Mononuclear cell (primary cell): ENCODE results near the gene DBF4B. TPM values are rescaled to one million over a fixed set of nuclear protein-coding genes. Genes with fewer than 3 reads are reported as not detected.

ENCODE experiments used
- H3K27me3 ChIP-seq: 2 replicates; pipeline ENCODE4 v1.6.0; 2011; ENCODE audit warnings: low read length, control low read depth; ENCODE audit not compliant: insufficient read depth
- H3K4me1 ChIP-seq: 2 replicates; pipeline ENCODE4 v1.5.1; 2011; ENCODE audit warnings: mild to moderate bottlenecking, low read length, control low read depth; ENCODE audit not compliant: insufficient read depth
- H3K4me3 ChIP-seq: 2 replicates; pipeline ENCODE4 v1.5.1; 2011; ENCODE audit warnings: mild to moderate bottlenecking, low read length, moderate library complexity
- H3K9me3 ChIP-seq: 2 replicates; pipeline ENCODE4 v1.5.1; 2011; ENCODE audit warnings: low read depth, mild to moderate bottlenecking, control low read depth, low read length
- total RNA-seq: library from RNA; depleted of rRNA; stranded (reverse); fragments of >200 nt; gene quantifications from one replicate; pipeline ENCODE4 v1.2.3, GENCODE V29; 2012

DBF4B gene
- total RNA-seq, 1 donor, result 1.3 TPM

GRCh38 chr17:44775838-44776621 lies 67.6 kb downstream of the DBF4B start:
- Histone ChIP-seq H3K27me3 (no peaks in the 10 kb centered on the region), H3K9me3 (no peaks in the 10 kb centered on the region), H3K4me1 (peaks cover 33% of the 10 kb centered on the region), H3K4me3 (peak overlapping the region; percentile 39)

GRCh38 chr17:44776628-44777393 lies 68.3 kb downstream of the DBF4B start:
- Histone ChIP-seq H3K27me3 (no peaks in the 10 kb centered on the region), H3K9me3 (no peaks in the 10 kb centered on the region), H3K4me3 (no peak overlapping the region)

GRCh38 chr17:44777394-44778348 lies 69.2 kb downstream of the DBF4B start:
- no peak overlapping the region for H3K4me3 ChIP-seq
- H3K27me3 ChIP-seq, result no peaks in the 10 kb centered on the region
- H3K9me3 ChIP-seq, result no peaks in the 10 kb centered on the region
- peaks cover 27% of the 10 kb centered on the region for H3K4me1 ChIP-seq

More at GRCh38 chr17:44776628-44777393, 68.3 kb downstream of the DBF4B start:
- H3K4me1 ChIP-seq, result peaks cover 27% of the 10 kb centered on the region

- Histone ChIP-seq H3K27me3 (no peaks in the 10 kb centered on the region), H3K9me3 (no peaks in the 10 kb centered on the region), H3K4me1 (peaks cover 27% of the 10 kb centered on the region), H3K4me3 (no peak overlapping the region)
Measured at GRCh38 chr17:44778656-44779210, 70.3 kb downstream of the DBF4B start.

GRCh38 chr17:44779211-44780025 lies 71.0 kb downstream of the DBF4B start:
- no peak overlapping the region for H3K4me3 ChIP-seq
- peaks cover 27% of the 10 kb centered on the region for H3K4me1 ChIP-seq
- H3K27me3 ChIP-seq, result no peaks in the 10 kb centered on the region
- H3K9me3 ChIP-seq, result no peaks in the 10 kb centered on the region

- no peaks in the 10 kb centered on the region for H3K27me3 ChIP-seq
- no peak overlapping the region for H3K4me3 ChIP-seq
- H3K9me3 ChIP-seq, result no peaks in the 10 kb centered on the region
- H3K4me1 ChIP-seq, result peaks cover 21% of the 10 kb centered on the region
Measured at GRCh38 chr17:44780161-44780560, 71.7 kb downstream of the DBF4B start.

- Histone ChIP-seq H3K9me3 (no peaks in the 10 kb centered on the region), H3K4me1 (peaks cover 15% of the 10 kb centered on the region), H3K27me3 (no peaks in the 10 kb centered on the region), H3K4me3 (no peak overlapping the region)
Measured at GRCh38 chr17:44780845-44781480, 72.5 kb downstream of the DBF4B start.

- Histone ChIP-seq H3K4me1 (peaks cover 11% of the 10 kb centered on the region), H3K27me3 (no peaks in the 10 kb centered on the region), H3K4me3 (no peak overlapping the region), H3K9me3 (no peaks in the 10 kb centered on the region)
Measured at GRCh38 chr17:44781551-44782325, 73.3 kb downstream of the DBF4B start.

- no peak overlapping the region for H3K4me3 ChIP-seq
- no peaks in the 10 kb centered on the region for H3K9me3 ChIP-seq
- no peaks in the 10 kb centered on the region for H3K27me3 ChIP-seq
- H3K4me1 ChIP-seq, result peaks cover 11% of the 10 kb centered on the region
Measured at GRCh38 chr17:44782326-44782850, 73.9 kb downstream of the DBF4B start.

- Histone ChIP-seq H3K4me3 (no peak overlapping the region), H3K27me3 (no peaks in the 10 kb centered on the region), H3K4me1 (no peaks in the 10 kb centered on the region), H3K9me3 (no peaks in the 10 kb centered on the region)
Measured at GRCh38 chr17:44785921-44786320, 77.5 kb downstream of the DBF4B start.

- H3K4me1 ChIP-seq, result no peaks in the 10 kb centered on the region
- no peak overlapping the region for H3K4me3 ChIP-seq
- no peaks in the 10 kb centered on the region for H3K27me3 ChIP-seq
- no peaks in the 10 kb centered on the region for H3K9me3 ChIP-seq
Measured at GRCh38 chr17:44786551-44787081, 78.2 kb downstream of the DBF4B start.

- H3K4me1 ChIP-seq, result no peaks in the 10 kb centered on the region
- H3K4me3 ChIP-seq, result no peak overlapping the region
- H3K27me3 ChIP-seq, result no peaks in the 10 kb centered on the region
- H3K9me3 ChIP-seq, result no peaks in the 10 kb centered on the region
Measured at GRCh38 chr17:44787271-44787940, 78.9 kb downstream of the DBF4B start.
